Right ventricle myocardium inferior (tissue), 1 donor: ENCODE measurements around the gene MYCL. TPM values are rescaled to one million over a fixed set of nuclear protein-coding genes. Genes with fewer than 3 reads are reported as not detected.
A peak's percentile ranks its signal among the peaks of the same experiment; 100 is the strongest.
"Not testable (repeated sequence)": the region's sequence is repeated elsewhere in the genome, so short reads cannot be mapped to it uniquely, and the experiment has no call there.

Experiments
- ATAC-seq: fragments of 200-7000 bp; cut with Tn5 transposase; one replicate; pipeline ENCODE4 v1.9.1; 2020; ENCODE audit warnings: mild to moderate bottlenecking, moderate library complexity
- DNase-seq: peaks from one replicate; pipeline ENCODE4 v3.0.0; 2021; ENCODE audit errors: missing footprints
- intact Hi-C: fragments of 100-400 bp; cut with DNase I; formaldehyde crosslinking; loops from one replicate; pipeline ENCODE4 v1.11.0; 2022
- total RNA-seq: library from RNA; stranded (reverse); fragmentation: NEBNext Ultra II Directional; extraction: Animal tissue kit (Norgen Biotek cat#: 25700); gene quantifications from one replicate; pipeline ENCODE4 v1.2.1, GENCODE V29; 2021
- donor health status: DM: no; HTN: yes; CAD: no; lungs with severe emphysema.

MYCL gene
- total RNA-seq, 1 donor from 2014 or later: 1.1 TPM

GRCh38 chr1:39925721-39926342 lies 24.1 kb upstream of the MYCL start:
- intact Hi-C loops: no loop called here
- no peak for ATAC-seq
- DNase-seq: no peak

- intact Hi-C loops: no loop called here
- ATAC-seq (no peak), DNase-seq (no peak)
Observed at GRCh38 chr1:39922251-39922688, 20.6 kb upstream of the MYCL start.

- intact Hi-C loops: loop anchor here (1.0 to 5.0 kb wide), 2 partner anchors 54 to 113 kb away; no protein-coding TSS in a partner anchor
- DNase-seq (no peak), ATAC-seq (peak; percentile 74)
Observed at GRCh38 chr1:39919545-39919944, 17.8 kb upstream of the MYCL start.

- intact Hi-C loops: loop anchor here (5.0 kb wide), 1 partner anchor 114 kb away; no protein-coding TSS in a partner anchor
- DNase-seq (no peak), ATAC-seq (no peak)
Observed at GRCh38 chr1:39917825-39918224, 16.1 kb upstream of the MYCL start.

- intact Hi-C loops: loop anchor here (5.0 kb wide), 1 partner anchor 117 kb away; no protein-coding TSS in a partner anchor
- DNase-seq (peak; percentile 5), ATAC-seq (no peak)
Observed at GRCh38 chr1:39915499-39916129, 13.9 kb upstream of the MYCL start.

- ATAC-seq, intact Hi-C loops, DNase-seq: not testable (repeated sequence)
Observed at GRCh38 chr1:39913136-39913535, 11.4 kb upstream of the MYCL start.

- no peak for ATAC-seq
- DNase-seq: no peak
- intact Hi-C loops: no loop called here
Observed at GRCh38 chr1:39910263-39910662, 8.5 kb upstream of the MYCL start.

GRCh38 chr1:39908534-39908933 lies 6.8 kb upstream of the MYCL start:
- ATAC-seq: no peak
- intact Hi-C loops: no loop called here
- no peak for DNase-seq

GRCh38 chr1:39907528-39908453 lies 6.1 kb upstream of the MYCL start:
- no peak for DNase-seq
- intact Hi-C loops: no loop called here
- no peak for ATAC-seq

GRCh38 chr1:39905172-39905571 lies 3.5 kb upstream of the MYCL start:
- ATAC-seq (no peak), DNase-seq (no peak)
- intact Hi-C loops: no loop called here

- ATAC-seq (no peak), DNase-seq (no peak)
- intact Hi-C loops: loop anchor here (1.0 kb wide), 1 partner anchor 84 kb away; no protein-coding TSS in a partner anchor
Observed at GRCh38 chr1:39902460-39902807, 717 bp upstream of the MYCL start.

GRCh38 chr1:39901464-39901713 lies 328 bp downstream of the MYCL start:
- DNase-seq (peak; percentile 83), ATAC-seq (peak; percentile 53)
- intact Hi-C loops: no loop called here

- intact Hi-C loops: no loop called here
- ATAC-seq: peak; percentile 30
- no peak for DNase-seq
Observed at GRCh38 chr1:39900662-39901463, 854 bp downstream of the MYCL start.

- ATAC-seq (no peak), DNase-seq (no peak)
- intact Hi-C loops: no loop called here
Observed at GRCh38 chr1:39899611-39900538, 1.8 kb downstream of the MYCL start.

GRCh38 chr1:39898648-39899603 lies 2.8 kb downstream of the MYCL start:
- DNase-seq: no peak
- intact Hi-C loops: no loop called here
- no peak for ATAC-seq

GRCh38 chr1:39898191-39898590 lies 3.5 kb downstream of the MYCL start:
- DNase-seq (no peak), ATAC-seq (no peak)
- intact Hi-C loops: no loop called here
